Heart right ventricle (tissue), 16 donors: Measurements from ENCODE around the gene RAPSN. TPM values are rescaled to one million over a fixed set of nuclear protein-coding genes. Genes with fewer than 3 reads are reported as not detected.
A peak's percentile ranks its signal among the peaks of the same experiment; 100 is the strongest.

Experiments
- ATAC-seq, 8 donors: fragments of 200-7000 bp; cut with Tn5 transposase; one replicate each; pipeline ENCODE4 v1.9.1; 2020; ENCODE audit warnings: mild to moderate bottlenecking in 8 of 8, moderate library complexity in 8 of 8, moderate number of reproducible peaks in 1 of 8
- DNase-seq, 2 donors: peaks; one replicate each; pipeline ENCODE4 v3.0.0-alpha.2; 2020
- H3K27ac ChIP-seq, 10 donors: fragments of 200-600 bp; sonication (generic) in 2 of 10; one replicate each; pipeline versions ENCODE4 v1.5.0 to v1.8.0; 2020 to 2022; ENCODE audit warnings: mild to moderate bottlenecking in 3 of 10
- H3K27me3 ChIP-seq, 7 donors: fragments of 200-600 bp; one replicate each; pipeline ENCODE4 v1.8.0; 2021 to 2022; ENCODE audit warnings: mild to moderate bottlenecking in 2 of 7
- H3K36me3 ChIP-seq, 9 donors: fragments of 200-600 bp; sonication (generic) in 1 of 9; one replicate each; pipeline versions ENCODE4 v1.5.0 to v1.8.0; 2020 to 2022; ENCODE audit warnings: mild to moderate bottlenecking in 2 of 9
- H3K4me1 ChIP-seq, 9 donors: fragments of 200-600 bp; sonication (generic) in 1 of 9; one replicate each; pipeline versions ENCODE4 v1.5.0 to v1.8.0; 2020 to 2022; ENCODE audit warnings: mild to moderate bottlenecking in 4 of 9
- H3K4me3 ChIP-seq, 10 donors: fragments of 200-600 bp; sonication (generic) in 2 of 10; one replicate each; pipeline versions ENCODE4 v1.5.0 to v1.8.0; 2020 to 2022; ENCODE audit warnings: mild to moderate bottlenecking in 7 of 10, moderate library complexity in 2 of 10
- H3K9me3 ChIP-seq, 11 donors: fragments of 200-600 bp in 10 of 11; sonication (generic) in 2 of 11; one replicate each; pipeline versions ENCODE4 v1.5.0 to v1.8.0; 2013 to 2022; ENCODE audit warnings: mild to moderate bottlenecking in 2 of 11, control low read depth in 1 of 11, moderate library complexity in 1 of 11
- WGBS, 2 donors: extraction: QIAGEN DNeasy Blood & Tissue Kit; methylation state at CpG; one replicate each; pipeline ENCODE4 v1.1.7; 2013; ENCODE audit warnings: inconsistent platforms in 1 of 2; 5-methylcytosine and 5-hydroxymethylcytosine counted together
- intact Hi-C, 10 donors: fragments of 100-400 bp; cut with DNase I; formaldehyde crosslinking; loops; one replicate each; pipeline versions ENCODE4 v1.11.1 to v1.14.2; 2022
- polyA plus RNA-seq, 2 donors: library from polyadenylated mRNA; stranded (reverse); fragments of 200-250 nt; gene quantifications; one replicate each; pipeline ENCODE4 v1.2.3, GENCODE V29; 2013
- total RNA-seq, 10 donors: library from RNA; stranded (reverse); fragmentation: NEBNext Ultra II Directional in 3 of 10; extraction: Animal tissue kit (Norgen Biotek cat#: 25700) in 3 of 10; gene quantifications; one replicate each; pipeline versions ENCODE4 v1.2.1 to v1.2.4, GENCODE V29; 2021 to 2023
- TF ChIP-seq, protein P1 (sequence below), 9 donors: fragments of 200-600 bp; sonication (generic) in 2 of 9; IDR thresholded peaks; one replicate each; pipeline versions ENCODE4 v1.5.0 to v1.8.0; 2021 to 2022; ENCODE audit warnings: antibody characterized with exemption in 9 of 9, mild to moderate bottlenecking in 5 of 9, moderate library complexity in 1 of 9
- donor health status: Arrhythmogenic right ventricular cardiomyopathy.
- donor health status: ischemic (EF 13 %, LVEDD 7.1; RV severe dilation, severe dysfunction).
- donor health status: healthy with polysubstance abuse.
- donor health status: DM: no; HTN: yes; CAD: no.
- donor health status: DM: no; HTN: no; CAD: no.
- donor health status: ischemic (EF 25% LVEDD 6.9; RV normal size, moderate dysfunction).
- donor health status: ischemic (EF 25% LVEDD 5.7; RV mildly dilated, moderate dysfunction).
- donor health status: healthy.
- donor health status: DM: yes; HTN: yes; CAD: no.
- donor health status: Ischemic cardiomyopathy.
- donor health status: ischemic (EF 35%, LVEDD 5.7; RV mildly dilated, moderate dysfunction).
- donor health status: nonischemic (EF 11% LVEDD 7.7; RV severe dilation, severe dysfunction).
- donor health status: DM: yes; HTN: yes; CAD: no.
- donor health status: PGD.
- donor health status: ischemic (EF 29% LVEDD 5.4; RV normal size, mild dysfunction).
- donor health status: nonischemic (EF 23%, LVEDD 6.1; RV moderate dilation, normal function).

Gene RAPSN
- total and polyA plus RNA-seq, 12 donors: 0.33 to 10.2 (median 4.0) TPM

DNA sequence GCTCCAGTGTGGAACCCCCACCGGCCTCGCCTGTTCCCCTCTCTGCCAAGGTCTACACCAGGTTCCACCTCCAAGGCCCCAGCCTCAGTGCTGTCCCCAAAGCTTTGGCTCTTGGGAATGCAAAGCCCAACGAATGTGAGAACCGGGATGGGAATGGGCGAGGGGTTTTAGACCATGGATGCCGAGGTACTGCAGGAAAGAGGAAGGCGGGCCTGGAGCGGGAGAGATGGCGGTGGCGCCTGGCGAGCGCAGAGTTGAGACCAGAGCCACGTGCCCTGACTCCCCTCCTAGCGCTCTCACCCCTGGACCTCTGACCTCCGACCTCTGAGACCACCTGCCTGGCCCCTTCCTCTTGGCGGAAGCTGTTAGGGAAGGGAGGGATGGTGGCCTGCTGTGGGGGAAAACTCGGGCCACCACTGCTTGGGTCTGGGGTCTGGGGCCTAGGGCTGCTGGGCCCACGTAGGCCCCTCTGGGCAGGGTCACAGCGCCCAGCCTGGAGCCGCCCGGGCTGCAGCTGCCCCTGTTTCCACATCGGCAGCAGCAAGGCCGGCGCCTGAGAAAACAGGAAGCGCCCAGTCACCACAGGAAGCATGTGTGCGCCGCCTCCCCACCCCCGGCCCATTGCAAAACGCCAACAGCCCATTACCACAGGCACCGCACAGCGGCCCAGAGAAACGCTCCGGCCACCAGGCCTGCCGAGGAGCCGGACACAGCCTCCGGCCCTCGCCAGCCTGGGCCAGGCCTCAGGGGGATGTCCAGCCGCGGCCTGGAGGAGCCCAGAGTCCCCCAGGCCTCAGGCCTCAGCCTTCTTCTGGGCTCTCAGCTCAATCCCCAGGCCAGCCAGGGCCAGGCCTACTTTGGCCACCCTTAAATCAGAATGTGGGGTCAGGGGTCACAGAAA, 54.4 kb downstream of the RAPSN start:
- Histone ChIP-seq H3K27me3 (no peaks in the 10 kb centered on the region), H3K4me3 (peak overlapping the region in 7 of 10 donors; percentile 10 to 52 (median 24)), H3K36me3 (no peaks in the 10 kb centered on the region), H3K27ac (peak overlapping the region; percentile 79 to 100 (median 92)), H3K9me3 (no peaks in the 10 kb centered on the region), H3K4me1 (peaks cover 0 to 68% (median 18%) of the 10 kb centered on the region in 9 donors)
- ATAC-seq: peak; percentile 40 to 78 (median 62)
- WGBS, 2 donors: 69 to 74% methylated on average over 37 to 39 of the region's 39 CpGs
- peak; percentile 63 to 68 for DNase-seq
- TF ChIP-seq, protein P1, sequence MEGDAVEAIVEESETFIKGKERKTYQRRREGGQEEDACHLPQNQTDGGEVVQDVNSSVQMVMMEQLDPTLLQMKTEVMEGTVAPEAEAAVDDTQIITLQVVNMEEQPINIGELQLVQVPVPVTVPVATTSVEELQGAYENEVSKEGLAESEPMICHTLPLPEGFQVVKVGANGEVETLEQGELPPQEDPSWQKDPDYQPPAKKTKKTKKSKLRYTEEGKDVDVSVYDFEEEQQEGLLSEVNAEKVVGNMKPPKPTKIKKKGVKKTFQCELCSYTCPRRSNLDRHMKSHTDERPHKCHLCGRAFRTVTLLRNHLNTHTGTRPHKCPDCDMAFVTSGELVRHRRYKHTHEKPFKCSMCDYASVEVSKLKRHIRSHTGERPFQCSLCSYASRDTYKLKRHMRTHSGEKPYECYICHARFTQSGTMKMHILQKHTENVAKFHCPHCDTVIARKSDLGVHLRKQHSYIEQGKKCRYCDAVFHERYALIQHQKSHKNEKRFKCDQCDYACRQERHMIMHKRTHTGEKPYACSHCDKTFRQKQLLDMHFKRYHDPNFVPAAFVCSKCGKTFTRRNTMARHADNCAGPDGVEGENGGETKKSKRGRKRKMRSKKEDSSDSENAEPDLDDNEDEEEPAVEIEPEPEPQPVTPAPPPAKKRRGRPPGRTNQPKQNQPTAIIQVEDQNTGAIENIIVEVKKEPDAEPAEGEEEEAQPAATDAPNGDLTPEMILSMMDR (IDR thresholded peaks at IDR 0.05): no peak
- intact Hi-C loops: no loop called here

- ATAC-seq: peak in 5 of 8 donors; percentile 10 to 29 (median 23)
These were observed 55.0 kb downstream of the RAPSN start for GRCh38 chr11:47394050-47394321.

DNA sequence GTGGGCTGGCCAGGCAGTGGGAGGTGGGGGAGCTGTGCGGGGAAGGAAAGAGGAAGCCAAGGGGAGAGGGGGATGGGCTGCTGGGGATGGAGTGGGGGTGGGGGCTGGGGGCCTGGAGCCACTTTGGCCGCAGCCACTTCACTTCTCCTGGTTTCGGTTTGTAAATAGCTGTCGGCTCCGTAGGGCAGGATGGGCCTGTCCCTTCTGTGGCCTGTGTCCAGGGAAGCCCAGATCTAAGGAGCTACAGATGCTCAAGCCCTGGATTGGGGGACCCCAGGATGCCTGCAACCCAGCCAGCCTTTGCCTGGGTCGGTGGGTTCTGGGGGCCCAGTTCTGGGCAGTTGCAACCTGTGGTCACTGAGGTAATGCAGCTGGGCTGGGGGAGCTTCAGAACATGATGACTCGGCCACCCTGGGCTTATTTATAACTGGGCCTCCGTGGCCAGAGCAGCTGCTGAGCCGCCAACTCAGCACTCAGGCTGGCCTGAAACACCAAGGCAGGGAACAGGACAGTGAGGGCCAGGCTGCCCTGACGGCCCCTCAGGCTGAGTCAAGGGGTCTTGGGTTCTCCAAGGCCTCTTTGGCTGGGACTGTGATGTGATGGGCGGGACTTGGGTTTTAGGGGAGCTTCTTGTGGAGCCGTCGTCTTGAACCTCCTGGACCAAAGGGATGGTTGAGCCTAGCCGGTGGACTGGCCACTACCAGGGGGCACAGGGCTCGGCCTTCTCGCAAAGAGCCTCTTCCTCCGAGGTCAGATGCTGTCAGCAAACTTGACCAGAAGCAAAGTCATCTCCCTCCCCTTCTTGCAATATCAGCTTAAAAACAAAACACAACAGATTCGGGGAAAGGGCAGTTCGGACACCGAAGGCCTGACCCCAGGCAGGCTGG, 55.5 kb downstream of the RAPSN start:
- Histone ChIP-seq H3K4me3 (peak overlapping the region in 2 of 10 donors; percentile 30 to 52), H3K4me1 (peaks cover 0 to 74% (median 17%) of the 10 kb centered on the region in 9 donors), H3K27ac (peak overlapping the region in 9 of 10 donors; percentile 55 to 100 (median 94)), H3K9me3 (no peaks in the 10 kb centered on the region), H3K27me3 (no peaks in the 10 kb centered on the region), H3K36me3 (no peaks in the 10 kb centered on the region)
- 75% methylated on average over 20 of the region's 20 CpGs for WGBS, 2 donors
- TF ChIP-seq, protein P1 (IDR thresholded peaks at IDR 0.05): no peak
- intact Hi-C loops: no loop called here
- ATAC-seq (peak; percentile 25 to 63 (median 43)), DNase-seq (peak in 1 of 2 donors; percentile 40)

More at GRCh38 chr11:47394050-47394321, 55.0 kb downstream of the RAPSN start:
- no peak for DNase-seq
- H3K27ac ChIP-seq: peak overlapping the region; percentile 79 to 100 (median 92)
- WGBS, 2 donors: 86 to 88% methylated on average over 9 of the region's 9 CpGs
- intact Hi-C loops: no loop called here
- H3K4me1 ChIP-seq: peaks cover 0 to 68% (median 17%) of the 10 kb centered on the region in 9 donors
- H3K9me3 ChIP-seq: no peaks in the 10 kb centered on the region
- H3K36me3 ChIP-seq: no peaks in the 10 kb centered on the region
- TF ChIP-seq, protein P1 (IDR thresholded peaks at IDR 0.05): no peak
- peak overlapping the region in 4 of 10 donors; percentile 20 to 52 (median 32) for H3K4me3 ChIP-seq
- no peaks in the 10 kb centered on the region for H3K27me3 ChIP-seq

- Histone ChIP-seq H3K27ac (peak overlapping the region in 8 of 10 donors; percentile 34 to 100 (median 83)), H3K36me3 (no peaks in the 10 kb centered on the region), H3K9me3 (no peaks in the 10 kb centered on the region), H3K27me3 (no peaks in the 10 kb centered on the region), H3K4me1 (peaks cover 0 to 81% (median 17%) of the 10 kb centered on the region in 9 donors), H3K4me3 (no peak overlapping the region)
- peak in 4 of 8 donors; percentile 2 to 5 (median 3) for ATAC-seq
- 87 to 90% methylated on average over 14 of the region's 14 CpGs for WGBS, 2 donors
- TF ChIP-seq, protein P1 (IDR thresholded peaks at IDR 0.05): no peak
- intact Hi-C loops: no loop called here
- DNase-seq: no peak
These were observed 56.3 kb downstream of the RAPSN start for GRCh38 chr11:47392546-47393162.
